Measurements from ENCODE around the gene DNAH6. TPM values are rescaled to one million over a fixed set of nuclear protein-coding genes. Genes with fewer than 3 reads are reported as not detected.

The DNAH6 gene
- total and polyA plus RNA-seq, 2 experiments from 2014 or later = 0.11 TPM; not detected in 1

DNA sequence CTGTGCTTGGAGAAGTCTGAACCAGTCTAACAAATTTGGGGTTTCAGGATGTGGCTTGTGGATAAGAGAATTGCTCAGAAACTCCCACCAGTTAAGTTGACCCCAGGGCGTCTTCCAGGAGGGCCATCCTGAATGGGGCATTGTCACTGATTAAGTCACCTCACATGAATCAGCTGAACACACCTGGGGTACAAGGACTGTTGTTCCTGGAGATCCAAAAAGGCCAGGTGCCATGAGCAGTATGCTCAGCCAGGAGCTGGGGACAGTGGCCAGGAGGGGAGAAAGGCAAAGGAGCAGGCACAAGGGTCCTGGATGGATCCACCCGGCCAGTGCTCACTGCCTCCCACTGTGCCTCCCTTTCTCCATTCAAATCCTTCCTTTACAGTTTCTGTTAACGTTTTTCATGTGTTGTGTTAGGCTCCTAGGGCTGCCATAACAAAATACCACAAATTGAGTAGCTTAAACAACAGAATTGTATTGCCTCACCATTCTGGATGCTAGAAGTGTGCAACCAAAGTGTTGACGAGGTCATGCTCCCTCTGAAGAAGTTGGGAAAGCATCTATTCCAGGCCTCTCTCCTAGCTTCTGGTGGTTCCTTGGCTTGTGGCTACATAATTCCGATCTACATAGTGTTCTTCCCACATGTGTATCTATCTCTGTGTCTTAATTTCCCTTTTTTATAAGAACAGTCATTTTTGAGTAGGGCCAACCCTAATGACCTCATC is 331.2 kb downstream of the DNAH6 start:
- peaks cover 10% of the 10 kb centered on the region; the same call in 1 of the 2 replicates for H3K4me1 ChIP-seq (ENCODE audit: insufficient read depth)
- no peak overlapping the region for H3K4me3 ChIP-seq
- DNase-seq = peak; percentile 50
- H3K9me2 ChIP-seq (ENCODE audit: insufficient read depth) = no peaks in the 10 kb centered on the region
- TF ChIP-seq EZH2phosphoT487 (IDR thresholded peaks at IDR 0.05; ENCODE audit: insufficient read depth, low read depth) = no peak
- no peak for TF ChIP-seq EZH2 (IDR thresholded peaks at IDR 0.05; ENCODE audit: insufficient read depth, poor library complexity, severe bottlenecking)
- no peak overlapping the region for H3K4me2 ChIP-seq (ENCODE audit: unreplicated experiment)
- no peaks in the 10 kb centered on the region for H3K79me2 ChIP-seq (ENCODE audit: insufficient read depth)
- no peak overlapping the region for H2AFZ ChIP-seq
- no peaks in the 10 kb centered on the region for H3K36me3 ChIP-seq (ENCODE audit: low read depth)
- H3K27ac ChIP-seq = no peak overlapping the region
- 40 to 53% methylated on average over 5 of the region's 5 CpGs for WGBS, 2 experiments (ENCODE audit: low coverage in 1 of 2, low lambda C conversion rate in 2 of 2, missing lambda C conversion rate in 2 of 2)
- in situ Hi-C loops (cut with MboI) = no loop called here
- no peak overlapping the region for H3K9ac ChIP-seq
- H3K27me3 ChIP-seq (replicated peaks; ENCODE audit: insufficient read depth) = no peaks in the 10 kb centered on the region
- H3K9me3 ChIP-seq (ENCODE audit: low read depth) = no peaks in the 10 kb centered on the region
- no peaks in the 10 kb centered on the region for H4K20me1 ChIP-seq (ENCODE audit: insufficient read depth)
- H3F3A ChIP-seq (ENCODE audit: insufficient read depth) = no peaks in the 10 kb centered on the region

DNA sequence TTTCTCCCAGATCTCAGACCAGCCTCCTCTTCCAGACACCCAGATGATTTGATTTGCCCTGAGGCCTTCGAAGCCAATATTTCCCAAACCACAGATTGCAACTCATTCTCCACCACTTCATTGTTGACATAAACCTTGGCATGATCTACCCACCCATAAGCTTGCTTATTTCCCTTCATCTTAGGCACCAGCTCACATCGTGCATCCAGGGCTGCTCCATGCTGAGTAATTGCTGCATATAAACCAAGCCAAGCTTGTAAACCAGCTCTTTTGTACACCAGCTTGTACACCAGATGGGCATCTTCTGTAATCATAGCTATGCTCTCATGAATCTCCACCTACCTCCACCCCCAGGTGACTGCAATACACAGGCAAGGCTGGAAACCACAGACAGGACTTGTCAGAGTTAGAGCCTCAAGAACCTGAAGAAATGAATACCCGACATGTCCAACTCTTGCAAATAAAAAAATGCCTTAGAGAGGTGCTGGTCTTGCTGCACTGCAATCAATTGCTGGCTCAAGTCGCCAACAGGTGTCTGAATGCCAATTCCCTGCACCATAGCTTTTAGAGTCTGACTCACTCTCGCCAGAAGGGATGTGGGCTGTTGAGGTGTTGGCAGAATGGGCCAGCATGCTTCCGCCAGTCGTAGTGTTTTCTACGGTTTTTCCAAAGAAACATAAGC is 333.1 kb downstream of the DNAH6 start:
- in situ Hi-C loops (cut with MboI) = no loop called here
- peaks cover 10% of the 10 kb centered on the region; the same call in 1 of the 2 replicates for H3K4me1 ChIP-seq (ENCODE audit: insufficient read depth)
- H3K4me3 ChIP-seq = no peak overlapping the region
- no peaks in the 10 kb centered on the region for H3K9me2 ChIP-seq (ENCODE audit: insufficient read depth)
- 73 to 78% methylated on average over 8 of the region's 8 CpGs for WGBS, 2 experiments (ENCODE audit: low coverage in 1 of 2, low lambda C conversion rate in 2 of 2, missing lambda C conversion rate in 2 of 2)
- no peak overlapping the region for H3K9ac ChIP-seq
- no peak overlapping the region for H2AFZ ChIP-seq
- TF ChIP-seq EZH2phosphoT487 (IDR thresholded peaks at IDR 0.05; ENCODE audit: insufficient read depth, low read depth) (no peak), EZH2 (IDR thresholded peaks at IDR 0.05; ENCODE audit: insufficient read depth, poor library complexity, severe bottlenecking) (no peak)
- no peaks in the 10 kb centered on the region for H3F3A ChIP-seq (ENCODE audit: insufficient read depth)
- DNase-seq = peak; percentile 51
- no peaks in the 10 kb centered on the region for H3K79me2 ChIP-seq (ENCODE audit: insufficient read depth)
- H4K20me1 ChIP-seq (ENCODE audit: insufficient read depth) = no peaks in the 10 kb centered on the region
- no peaks in the 10 kb centered on the region for H3K27me3 ChIP-seq (replicated peaks; ENCODE audit: insufficient read depth)
- no peaks in the 10 kb centered on the region for H3K36me3 ChIP-seq (ENCODE audit: low read depth)
- H3K27ac ChIP-seq = no peak overlapping the region
- no peaks in the 10 kb centered on the region for H3K9me3 ChIP-seq (ENCODE audit: low read depth)
- no peak overlapping the region for H3K4me2 ChIP-seq (ENCODE audit: unreplicated experiment)

DNA sequence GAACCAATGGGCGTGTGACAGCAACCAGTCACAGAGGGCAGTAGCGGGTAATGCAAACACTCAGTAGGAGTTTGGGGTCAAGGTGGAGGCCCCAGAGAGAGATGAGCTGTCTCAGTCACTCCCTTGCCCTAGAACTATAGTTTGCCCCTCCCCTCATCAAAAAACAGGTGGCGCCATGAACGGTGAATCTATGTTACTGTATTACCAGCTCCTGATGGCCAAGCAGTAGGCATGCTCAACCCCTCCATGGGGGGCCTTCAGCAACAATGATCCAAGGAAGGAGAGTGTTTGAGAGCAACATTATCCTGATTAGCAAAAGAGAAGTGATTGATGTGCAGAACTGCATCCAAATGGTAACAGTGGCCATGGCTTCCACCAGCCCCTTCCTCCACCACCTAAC is 334.2 kb downstream of the DNAH6 start:
- peaks cover 10% of the 10 kb centered on the region; the same call in 1 of the 2 replicates for H3K4me1 ChIP-seq (ENCODE audit: insufficient read depth)
- no peaks in the 10 kb centered on the region for H3K9me3 ChIP-seq (ENCODE audit: low read depth)
- no peaks in the 10 kb centered on the region for H4K20me1 ChIP-seq (ENCODE audit: insufficient read depth)
- H3K27ac ChIP-seq = no peak overlapping the region
- no peak overlapping the region for H3K9ac ChIP-seq
- no peaks in the 10 kb centered on the region for H3F3A ChIP-seq (ENCODE audit: insufficient read depth)
- 77 to 81% methylated on average over 4 of the region's 4 CpGs for WGBS, 2 experiments (ENCODE audit: low coverage in 1 of 2, low lambda C conversion rate in 2 of 2, missing lambda C conversion rate in 2 of 2)
- no peak for TF ChIP-seq EZH2 (IDR thresholded peaks at IDR 0.05; ENCODE audit: insufficient read depth, poor library complexity, severe bottlenecking)
- in situ Hi-C loops (cut with MboI) = loop anchor here (25.0 kb wide), 1 partner anchor 513 kb away; no protein-coding TSS in a partner anchor
- H3K79me2 ChIP-seq (ENCODE audit: insufficient read depth) = no peaks in the 10 kb centered on the region
- H2AFZ ChIP-seq = no peak overlapping the region
- H3K4me3 ChIP-seq = no peak overlapping the region
- H3K9me2 ChIP-seq (ENCODE audit: insufficient read depth) = no peaks in the 10 kb centered on the region
- no peak for DNase-seq
- no peaks in the 10 kb centered on the region for H3K27me3 ChIP-seq (replicated peaks; ENCODE audit: insufficient read depth)
- no peak overlapping the region for H3K4me2 ChIP-seq (ENCODE audit: unreplicated experiment)
- H3K36me3 ChIP-seq (ENCODE audit: low read depth) = no peaks in the 10 kb centered on the region

DNA sequence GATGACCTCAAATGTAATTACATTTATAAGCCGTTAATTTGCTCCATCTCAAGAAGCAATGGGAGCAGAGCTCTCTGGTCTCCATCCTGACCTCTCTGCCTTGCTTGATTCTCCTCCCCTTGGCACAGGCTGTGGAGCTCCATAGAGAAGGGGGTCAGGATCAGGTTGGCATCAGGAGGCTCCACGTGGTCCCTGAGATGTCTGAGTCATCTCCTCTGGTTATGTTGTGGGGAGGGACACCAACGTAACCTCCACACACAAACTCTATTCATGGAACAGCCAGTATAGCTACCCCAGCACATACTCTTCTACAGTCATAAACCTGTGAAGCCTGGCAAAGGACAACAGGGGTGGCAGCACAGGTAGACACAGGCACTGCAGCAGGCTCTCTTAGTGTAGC is 335.6 kb downstream of the DNAH6 start:
- H3K9ac ChIP-seq = no peak overlapping the region
- H3K9me3 ChIP-seq (ENCODE audit: low read depth) = no peaks in the 10 kb centered on the region
- no peak for DNase-seq
- WGBS, 2 experiments (ENCODE audit: low coverage in 1 of 2, low lambda C conversion rate in 2 of 2, missing lambda C conversion rate in 2 of 2) = 57 to 63% methylated on average over 3 of the region's 3 CpGs
- H3K4me3 ChIP-seq = no peak overlapping the region
- H2AFZ ChIP-seq = no peak overlapping the region
- no peaks in the 10 kb centered on the region for H3K27me3 ChIP-seq (replicated peaks; ENCODE audit: insufficient read depth)
- TF ChIP-seq EZH2 (IDR thresholded peaks at IDR 0.05; ENCODE audit: insufficient read depth, poor library complexity, severe bottlenecking) (no peak), EZH2phosphoT487 (IDR thresholded peaks at IDR 0.05; ENCODE audit: insufficient read depth, low read depth) (no peak)
- H3F3A ChIP-seq (ENCODE audit: insufficient read depth) = no peaks in the 10 kb centered on the region
- no peaks in the 10 kb centered on the region for H3K4me1 ChIP-seq (ENCODE audit: insufficient read depth)
- no peaks in the 10 kb centered on the region for H3K9me2 ChIP-seq (ENCODE audit: insufficient read depth)
- no peak overlapping the region for H3K4me2 ChIP-seq (ENCODE audit: unreplicated experiment)
- H3K36me3 ChIP-seq (ENCODE audit: low read depth) = no peaks in the 10 kb centered on the region
- H3K27ac ChIP-seq = no peak overlapping the region
- no peaks in the 10 kb centered on the region for H4K20me1 ChIP-seq (ENCODE audit: insufficient read depth)
- in situ Hi-C loops (cut with MboI) = loop anchor here (25.0 kb wide), 1 partner anchor 515 kb away; no protein-coding TSS in a partner anchor
- no peaks in the 10 kb centered on the region for H3K79me2 ChIP-seq (ENCODE audit: insufficient read depth)

All from GM23248 (cell line).